Activated CD4-positive, alpha-beta T cell treated with anti-CD3 and anti-CD28 coated beads, Interleukin-2, amount 10 ng/mL, durations not matched to agents 7 days and 5 days (primary cell): ENCODE data around the gene ZSWIM8. TPM values are rescaled to one million over a fixed set of nuclear protein-coding genes. Genes with fewer than 3 reads are reported as not detected.
"Not testable (repeated sequence)": the region's sequence is repeated elsewhere in the genome, so short reads cannot be mapped to it uniquely, and the experiment has no call there.

Experiments used
- CTCF ChIA-PET: fragments of 350-600 bp; sonication (Branson Sonifier 250); formaldehyde crosslinking; loops from one replicate; lab custom pipeline; 2021; ENCODE audit warnings: antibody characterized with exemption; lab: Charles Lee
- POLR2A ChIA-PET: fragments of 350-600 bp; sonication (Branson Sonifier 250); formaldehyde crosslinking; loops from one replicate; lab custom pipeline; 2021; ENCODE audit warnings: antibody characterized with exemption; lab: Charles Lee
- DNase-seq: peaks from one replicate; pipeline ENCODE4 v3.0.0-alpha.2; 2020
- H3K27ac Mint-ChIP-seq: one replicate; pipeline ENCODE4 v1.8.0; 2021; ENCODE audit warnings: mild to moderate bottlenecking, moderate library complexity, mixed read lengths
- H3K27me3 Mint-ChIP-seq: one replicate; pipeline ENCODE4 v1.8.0; 2021; ENCODE audit warnings: mixed read lengths
- H3K36me3 Mint-ChIP-seq: one replicate; pipeline ENCODE4 v1.8.0; 2021; ENCODE audit warnings: low read depth, mixed read lengths
- H3K4me1 Mint-ChIP-seq: one replicate; pipeline ENCODE4 v1.8.0; 2021; ENCODE audit warnings: mixed read lengths
- H3K4me3 Mint-ChIP-seq: one replicate; pipeline ENCODE4 v1.8.0; 2021; ENCODE audit warnings: mild to moderate bottlenecking, moderate library complexity, mixed read lengths
- H3K9me3 Mint-ChIP-seq: one replicate; pipeline ENCODE4 v1.8.0; 2021; ENCODE audit warnings: mixed read lengths
- total RNA-seq, 2 experiments: library from RNA; stranded (reverse); gene quantifications; one replicate each; pipeline ENCODE4 v1.2.3, GENCODE V29; 2021

ZSWIM8 gene
- total RNA-seq, result 10 to 100 TPM; 79.2 to 87.3 TPM

- CTCF ChIA-PET, result interaction anchor here (1.2 to 11.8 kb wide), 6 partner anchors 11 to 34 kb away, joined by 3 to 103 read pairs (median 6); a partner anchor contains a TSS
- H3K4me3 Mint-ChIP-seq, result peak within 1 kb of the TSS; percentile 82
- peaks cover 56% of the 10 kb centered on the region for H3K4me1 Mint-ChIP-seq
- POLR2A ChIA-PET, result no interaction called here
- H3K9me3 Mint-ChIP-seq, result no peaks in the 10 kb centered on the region
- peak within 1 kb of the TSS; percentile 98 for H3K27ac Mint-ChIP-seq
- H3K36me3 Mint-ChIP-seq, result peaks cover 17% of the 10 kb centered on the region
- H3K27me3 Mint-ChIP-seq, result no peaks in the 10 kb centered on the region
- DNase-seq, result peak; percentile 89
Measured at GRCh38 chr10:73785211-73785720, at the start of gene ZSWIM8. Gene ZSWIM8 (plus strand): TSS chr10:73785606. CDS start chr10:73785879, 273 bp downstream.

- Mint-ChIP-seq H3K4me1 (peaks cover 22% of the 10 kb centered on the region), H3K36me3 (peaks cover 14% of the 10 kb centered on the region)
- CTCF ChIA-PET, result interaction anchor here (0.8 kb wide), 1 partner anchor 9 kb away, joined by 3 read pairs; no protein-coding TSS in a partner anchor
- POLR2A ChIA-PET, H3K4me3 Mint-ChIP-seq, DNase-seq, H3K9me3 Mint-ChIP-seq, H3K27ac Mint-ChIP-seq, H3K27me3 Mint-ChIP-seq: not testable (repeated sequence)
Measured at GRCh38 chr10:73740501-73741254, 44.7 kb upstream of the ZSWIM8 start.

- ChIA-PET CTCF (interaction anchor here (0.6 to 3.2 kb wide), 3 partner anchors 9 to 167 kb away, joined by 4 to 21 read pairs (median 6); no protein-coding TSS in a partner anchor), POLR2A (no interaction called here)
- Mint-ChIP-seq H3K9me3 (no peaks in the 10 kb centered on the region), H3K27ac (no peak overlapping the region), H3K27me3 (no peaks in the 10 kb centered on the region), H3K4me3 (no peak overlapping the region), H3K36me3 (peaks cover 22% of the 10 kb centered on the region), H3K4me1 (peaks cover 31% of the 10 kb centered on the region)
- DNase-seq, result no peak
Measured at GRCh38 chr10:73742454-73742734, 43.0 kb upstream of the ZSWIM8 start.

- DNase-seq, result no peak
- Mint-ChIP-seq H3K27ac (peak overlapping the region; percentile 100), H3K4me3 (peak overlapping the region; percentile 100), H3K9me3 (no peaks in the 10 kb centered on the region), H3K36me3 (peaks cover 22% of the 10 kb centered on the region), H3K4me1 (peaks cover 32% of the 10 kb centered on the region), H3K27me3 (no peaks in the 10 kb centered on the region)
- CTCF ChIA-PET, result interaction anchor here (0.7 to 3.2 kb wide), 8 partner anchors 10 to 214 kb away, joined by 3 to 21 read pairs (median 5); partner anchors contain the start of gene CHCHD1
- POLR2A ChIA-PET, result no interaction called here
Measured at GRCh38 chr10:73743327-73743904, 42.0 kb upstream of the ZSWIM8 start.

- Mint-ChIP-seq H3K4me3 (peak within 1 kb of the TSS; percentile 100), H3K27ac (peak within 1 kb of the TSS; percentile 100), H3K4me1 (peaks cover 35% of the 10 kb centered on the region), H3K27me3 (no peaks in the 10 kb centered on the region), H3K9me3 (no peaks in the 10 kb centered on the region), H3K36me3 (peaks cover 25% of the 10 kb centered on the region)
- ChIA-PET POLR2A (interaction anchor here (1.1 kb wide), 1 partner anchor 15 kb away, joined by 3 read pairs; no protein-coding TSS in a partner anchor), CTCF (interaction anchor here (0.7 to 3.2 kb wide), 8 partner anchors 9 to 183 kb away, joined by 3 to 21 read pairs (median 5); partner anchors contain the start of gene CHCHD1)
- DNase-seq, result peak; percentile 97
Measured at GRCh38 chr10:73743905-73744663, 41.3 kb upstream of the ZSWIM8 start, which contains the start of gene SEC24C. Gene SEC24C (plus strand): TSS chr10:73744372. CDS start chr10:73746833, 2,461 bp downstream.

- Mint-ChIP-seq H3K4me3 (peak overlapping the region; percentile 100), H3K27ac (peak overlapping the region; percentile 100), H3K4me1 (peaks cover 39% of the 10 kb centered on the region), H3K27me3 (no peaks in the 10 kb centered on the region), H3K9me3 (no peaks in the 10 kb centered on the region), H3K36me3 (peaks cover 26% of the 10 kb centered on the region)
- ChIA-PET POLR2A (interaction anchor here (1.1 kb wide), 1 partner anchor 14 kb away, joined by 3 read pairs; no protein-coding TSS in a partner anchor), CTCF (interaction anchor here (1.2 to 3.2 kb wide), 4 partner anchors 8 to 24 kb away, joined by 4 to 21 read pairs (median 8); no protein-coding TSS in a partner anchor)
- DNase-seq, result peak; percentile 60
Measured at GRCh38 chr10:73744664-73744975, 40.8 kb upstream of the ZSWIM8 start.

GRCh38 chr10:73746721-73747120 is 38.7 kb upstream of the ZSWIM8 start:
- peak overlapping the region; percentile 48 for H3K27ac Mint-ChIP-seq
- POLR2A ChIA-PET, result no interaction called here
- peak overlapping the region; percentile 63 for H3K4me3 Mint-ChIP-seq
- peaks cover 51% of the 10 kb centered on the region for H3K4me1 Mint-ChIP-seq
- H3K36me3 Mint-ChIP-seq, result peaks cover 39% of the 10 kb centered on the region
- H3K27me3 Mint-ChIP-seq, result no peaks in the 10 kb centered on the region
- CTCF ChIA-PET, result interaction anchor here (0.9 kb wide), 1 partner anchor 13 kb away, joined by 3 read pairs; no protein-coding TSS in a partner anchor
- DNase-seq, result no peak
- H3K9me3 Mint-ChIP-seq, result no peaks in the 10 kb centered on the region

GRCh38 chr10:73750819-73751218 is 34.6 kb upstream of the ZSWIM8 start:
- Mint-ChIP-seq H3K9me3 (no peaks in the 10 kb centered on the region), H3K36me3 (peaks cover 52% of the 10 kb centered on the region), H3K27ac (no peak overlapping the region), H3K27me3 (no peaks in the 10 kb centered on the region), H3K4me3 (no peak overlapping the region), H3K4me1 (peaks cover 39% of the 10 kb centered on the region)
- POLR2A ChIA-PET, result no interaction called here
- CTCF ChIA-PET, result interaction anchor here (1.3 to 1.4 kb wide), 2 partner anchors 13 to 18 kb away, joined by 3 to 7 read pairs; no protein-coding TSS in a partner anchor
- DNase-seq, result no peak

- CTCF ChIA-PET, result no interaction called here
- Mint-ChIP-seq H3K4me3 (no peak overlapping the region), H3K9me3 (no peaks in the 10 kb centered on the region), H3K27ac (no peak overlapping the region), H3K36me3 (peaks cover 57% of the 10 kb centered on the region), H3K4me1 (peaks cover 49% of the 10 kb centered on the region), H3K27me3 (no peaks in the 10 kb centered on the region)
- POLR2A ChIA-PET, result no interaction called here
- no peak for DNase-seq
Measured at GRCh38 chr10:73756183-73756582, 29.2 kb upstream of the ZSWIM8 start.

GRCh38 chr10:73758704-73759511 is 26.5 kb upstream of the ZSWIM8 start:
- H3K4me3 Mint-ChIP-seq, result no peak overlapping the region

GRCh38 chr10:73759512-73760115 is 25.8 kb upstream of the ZSWIM8 start:
- no peaks in the 10 kb centered on the region for H3K27me3 Mint-ChIP-seq
- peak; percentile 48 for DNase-seq
- POLR2A ChIA-PET, result interaction anchor here (1.0 kb wide), 1 partner anchor 22 kb away, joined by 3 read pairs; the partner anchor contains the start of gene CHCHD1
- H3K4me3 Mint-ChIP-seq, result no peak overlapping the region
- peaks cover 60% of the 10 kb centered on the region for H3K36me3 Mint-ChIP-seq
- CTCF ChIA-PET, result interaction anchor here (1.1 to 3.3 kb wide), 4 partner anchors 9 to 22 kb away, joined by 3 to 13 read pairs (median 8); partner anchors contain the start of gene CHCHD1
- peaks cover 55% of the 10 kb centered on the region for H3K4me1 Mint-ChIP-seq
- H3K27ac Mint-ChIP-seq, result peak overlapping the region; percentile 83
- no peaks in the 10 kb centered on the region for H3K9me3 Mint-ChIP-seq

More at GRCh38 chr10:73758704-73759511, 26.5 kb upstream of the ZSWIM8 start:
- peaks cover 60% of the 10 kb centered on the region for H3K36me3 Mint-ChIP-seq
- peaks cover 55% of the 10 kb centered on the region for H3K4me1 Mint-ChIP-seq
- H3K9me3 Mint-ChIP-seq, result no peaks in the 10 kb centered on the region
- H3K27ac Mint-ChIP-seq, result peak overlapping the region; percentile 83
- ChIA-PET CTCF (interaction anchor here (0.6 to 3.3 kb wide), 5 partner anchors 10 to 444 kb away, joined by 3 to 13 read pairs (median 5); partner anchors contain the start of gene CHCHD1), POLR2A (interaction anchor here (0.6 to 1.0 kb wide), 3 partner anchors 14 to 22 kb away, joined by 3 read pairs; partner anchors contain the start of gene CHCHD1)
- no peak for DNase-seq
- no peaks in the 10 kb centered on the region for H3K27me3 Mint-ChIP-seq
